Raji (cell line): Measurements from ENCODE around the gene USP32.

Source experiments
- POLR2A ChIP-seq: IDR thresholded peaks from 2 replicates; pipeline ENCODE4 v1.6.1; 2011; ENCODE audit warnings: low read depth, low read length, control low read depth; ENCODE audit not compliant: insufficient read depth

USP32 gene

GRCh38 chr17:60386147-60387058 lies 5.5 kb downstream of the USP32 start:
- TF ChIP-seq POLR2A = no peak

GRCh38 chr17:60383379-60383778 lies 8.6 kb downstream of the USP32 start:
- TF ChIP-seq POLR2A = no peak

GRCh38 chr17:60381958-60382357 lies 10.0 kb downstream of the USP32 start:
- TF ChIP-seq POLR2A = no peak

- no peak for TF ChIP-seq POLR2A
Observed at GRCh38 chr17:60372790-60373483, 19.0 kb downstream of the USP32 start.

GRCh38 chr17:60371818-60372510 lies 20.0 kb downstream of the USP32 start:
- no peak for TF ChIP-seq POLR2A

- TF ChIP-seq POLR2A = no peak
Observed at GRCh38 chr17:60371416-60371815, 20.5 kb downstream of the USP32 start.

GRCh38 chr17:60369727-60370126 lies 22.2 kb downstream of the USP32 start:
- TF ChIP-seq POLR2A = no peak

GRCh38 chr17:60363700-60364405 lies 28.1 kb downstream of the USP32 start:
- TF ChIP-seq POLR2A = no peak

- no peak for TF ChIP-seq POLR2A
Observed at GRCh38 chr17:60362329-60362728, 29.6 kb downstream of the USP32 start.

GRCh38 chr17:60361889-60362288 lies 30.0 kb downstream of the USP32 start:
- no peak for TF ChIP-seq POLR2A

- no peak for TF ChIP-seq POLR2A
Observed at GRCh38 chr17:60359415-60359814, 32.5 kb downstream of the USP32 start.

- no peak for TF ChIP-seq POLR2A
Observed at GRCh38 chr17:60358606-60359225, 33.2 kb downstream of the USP32 start.

- no peak for TF ChIP-seq POLR2A
Observed at GRCh38 chr17:60356940-60357339, 35.0 kb downstream of the USP32 start.
